Activated CD4-positive, alpha-beta T cell treated with anti-CD3 and anti-CD28 coated beads for 36 hours (primary cell): ENCODE data around the gene ALKBH5. TPM values are rescaled to one million over a fixed set of nuclear protein-coding genes. Genes with fewer than 3 reads are reported as not detected.
A peak's percentile ranks its signal among the peaks of the same experiment; 100 is the strongest.

Experiments
- ATAC-seq: fragments of 200-7000 bp; cut with Tn5 transposase; one replicate; pipeline ENCODE4 v1.10.0; 2021; ENCODE audit warnings: mild to moderate bottlenecking, moderate library complexity
- CTCF ChIA-PET: fragments of 350-600 bp; sonication (Branson Sonifier 250); formaldehyde crosslinking; loops from one replicate; lab custom pipeline; 2021; ENCODE audit warnings: antibody characterized with exemption; lab: Charles Lee
- POLR2A ChIA-PET: fragments of 350-600 bp; sonication (Branson Sonifier 250); formaldehyde crosslinking; loops from one replicate; lab custom pipeline; 2021; ENCODE audit warnings: antibody characterized with exemption, inconsistent platforms; lab: Charles Lee
- DNase-seq: peaks from one replicate; pipeline ENCODE4 v3.0.0-alpha.2; 2020
- H3K27ac Mint-ChIP-seq: one replicate; pipeline ENCODE4 v1.8.0; 2021; ENCODE audit warnings: mixed read lengths
- H3K27me3 Mint-ChIP-seq: one replicate; pipeline ENCODE4 v1.8.0; 2021; ENCODE audit warnings: mixed read lengths
- H3K36me3 Mint-ChIP-seq: one replicate; pipeline ENCODE4 v1.8.0; 2021; ENCODE audit warnings: low read depth, mixed read lengths
- H3K4me1 Mint-ChIP-seq: one replicate; pipeline ENCODE4 v1.8.0; 2021; ENCODE audit warnings: mixed read lengths
- H3K4me3 Mint-ChIP-seq: one replicate; pipeline ENCODE4 v1.8.0; 2021; ENCODE audit warnings: mild to moderate bottlenecking, moderate library complexity, mixed read lengths
- H3K9me3 Mint-ChIP-seq: one replicate; pipeline ENCODE4 v1.8.0; 2021; ENCODE audit warnings: low read depth, mixed read lengths
- intact Hi-C, 2 experiments: fragments of 100-400 bp; cut with DNase I in 1 of 2; cut with micrococcal nuclease in 1 of 2; formaldehyde crosslinking; loops; one replicate each; pipeline versions ENCODE4 v1.14.2 to v1.15.1; 2022 to 2024; cut with DNase I, micrococcal nuclease
- total RNA-seq, 2 experiments: library from RNA; stranded (reverse); gene quantifications; one replicate each; pipeline ENCODE4 v1.2.3, GENCODE V29; 2021

Gene ALKBH5
- total RNA-seq, 2 experiments from 2014 or later, result 163 to 168 TPM

GRCh38 chr17:18246880-18247612, 63.4 kb downstream of the ALKBH5 start:
- Mint-ChIP-seq H3K9me3 (no peaks in the 10 kb centered on the region), H3K27ac (no peak overlapping the region), H3K36me3 (peaks cover 30% of the 10 kb centered on the region), H3K4me1 (no peaks in the 10 kb centered on the region), H3K4me3 (no peak overlapping the region), H3K27me3 (no peaks in the 10 kb centered on the region)
- DNase-seq, result peak; percentile 64
- intact Hi-C loops, result loop anchor here in 1 of 2 experiments (5.0 kb wide), 1 partner anchor 315 kb away; no protein-coding TSS in a partner anchor
- CTCF ChIA-PET, result interaction anchor here (0.6 to 2.1 kb wide), 4 partner anchors 9 to 100 kb away, joined by 4 to 7 read pairs (median 5); no protein-coding TSS in a partner anchor
- ATAC-seq, result peak; percentile 48
- POLR2A ChIA-PET, result no interaction called here

- no peak overlapping the region for H3K4me3 Mint-ChIP-seq
- H3K9me3 Mint-ChIP-seq, result no peaks in the 10 kb centered on the region
- peaks cover 30% of the 10 kb centered on the region for H3K36me3 Mint-ChIP-seq
- ATAC-seq (no peak), DNase-seq (no peak)
- no peak overlapping the region for H3K27ac Mint-ChIP-seq
- CTCF ChIA-PET, result interaction anchor here (0.6 to 2.1 kb wide), 4 partner anchors 9 to 101 kb away, joined by 4 to 7 read pairs (median 5); no protein-coding TSS in a partner anchor
- POLR2A ChIA-PET, result no interaction called here
- intact Hi-C loops, result loop anchor here in 1 of 2 experiments (5.0 kb wide), 1 partner anchor 315 kb away; no protein-coding TSS in a partner anchor
- H3K4me1 Mint-ChIP-seq, result no peaks in the 10 kb centered on the region
- no peaks in the 10 kb centered on the region for H3K27me3 Mint-ChIP-seq
Observed at GRCh38 chr17:18247613-18248001, 64.0 kb downstream of the ALKBH5 start.

GRCh38 chr17:18248300-18248731, 64.7 kb downstream of the ALKBH5 start:
- Mint-ChIP-seq H3K4me1 (no peaks in the 10 kb centered on the region), H3K9me3 (no peaks in the 10 kb centered on the region), H3K27me3 (no peaks in the 10 kb centered on the region), H3K27ac (no peak overlapping the region), H3K4me3 (no peak overlapping the region), H3K36me3 (peaks cover 33% of the 10 kb centered on the region)
- intact Hi-C loops, result loop anchor here in 1 of 2 experiments (5.0 kb wide), 1 partner anchor 314 kb away; no protein-coding TSS in a partner anchor
- peak; percentile 81 for DNase-seq
- ATAC-seq, result peak; percentile 88
- CTCF ChIA-PET, result interaction anchor here (0.5 to 2.1 kb wide), 8 partner anchors 9 to 41 kb away, joined by 3 to 7 read pairs (median 4); no protein-coding TSS in a partner anchor
- POLR2A ChIA-PET, result no interaction called here

GRCh38 chr17:18248811-18249210, 65.2 kb downstream of the ALKBH5 start:
- ChIA-PET POLR2A (no interaction called here), CTCF (interaction anchor here (0.5 to 2.1 kb wide), 11 partner anchors 8 to 183 kb away, joined by 3 to 7 read pairs (median 4); no protein-coding TSS in a partner anchor)
- Mint-ChIP-seq H3K27ac (no peak overlapping the region), H3K4me3 (no peak overlapping the region), H3K36me3 (peaks cover 38% of the 10 kb centered on the region), H3K27me3 (no peaks in the 10 kb centered on the region), H3K9me3 (no peaks in the 10 kb centered on the region), H3K4me1 (no peaks in the 10 kb centered on the region)
- intact Hi-C loops, result loop anchor here in 1 of 2 experiments (5.0 kb wide), 1 partner anchor 313 kb away; no protein-coding TSS in a partner anchor
- ATAC-seq, result no peak
- no peak for DNase-seq

- CTCF ChIA-PET, result no interaction called here
- H3K27ac Mint-ChIP-seq, result no peak overlapping the region
- POLR2A ChIA-PET, result no interaction called here
- no peak overlapping the region for H3K4me3 Mint-ChIP-seq
- H3K27me3 Mint-ChIP-seq, result no peaks in the 10 kb centered on the region
- no peak for DNase-seq
- intact Hi-C loops, result no loop called here
- no peaks in the 10 kb centered on the region for H3K9me3 Mint-ChIP-seq
- no peak for ATAC-seq
- H3K4me1 Mint-ChIP-seq, result no peaks in the 10 kb centered on the region
- peaks cover 42% of the 10 kb centered on the region for H3K36me3 Mint-ChIP-seq
Observed at GRCh38 chr17:18250259-18250658, 66.6 kb downstream of the ALKBH5 start.

- H3K36me3 Mint-ChIP-seq, result peaks cover 39% of the 10 kb centered on the region
Observed at GRCh38 chr17:18250708-18251107, 67.1 kb downstream of the ALKBH5 start.

GRCh38 chr17:18251204-18251603, 67.6 kb downstream of the ALKBH5 start:
- Mint-ChIP-seq H3K4me3 (no peak overlapping the region), H3K27me3 (no peaks in the 10 kb centered on the region), H3K27ac (no peak overlapping the region), H3K36me3 (peaks cover 39% of the 10 kb centered on the region), H3K4me1 (peaks cover 3% of the 10 kb centered on the region), H3K9me3 (no peaks in the 10 kb centered on the region)
- POLR2A ChIA-PET, result no interaction called here
- ATAC-seq (no peak), DNase-seq (no peak)
- intact Hi-C loops, result no loop called here
- CTCF ChIA-PET, result no interaction called here

More at GRCh38 chr17:18250708-18251107, 67.1 kb downstream of the ALKBH5 start:
- CTCF ChIA-PET, result no interaction called here
- ATAC-seq (no peak), DNase-seq (no peak)
- Mint-ChIP-seq H3K4me3 (no peak overlapping the region), H3K27me3 (no peaks in the 10 kb centered on the region), H3K9me3 (no peaks in the 10 kb centered on the region), H3K4me1 (no peaks in the 10 kb centered on the region), H3K27ac (no peak overlapping the region)
- intact Hi-C loops, result no loop called here
- POLR2A ChIA-PET, result no interaction called here

GRCh38 chr17:18252160-18252559, 68.5 kb downstream of the ALKBH5 start:
- ATAC-seq (no peak), DNase-seq (no peak)
- Mint-ChIP-seq H3K4me3 (no peak overlapping the region), H3K27ac (no peak overlapping the region), H3K36me3 (peaks cover 40% of the 10 kb centered on the region), H3K4me1 (peaks cover 11% of the 10 kb centered on the region), H3K27me3 (no peaks in the 10 kb centered on the region), H3K9me3 (no peaks in the 10 kb centered on the region)
- CTCF ChIA-PET, result no interaction called here
- intact Hi-C loops, result no loop called here
- POLR2A ChIA-PET, result no interaction called here

- H3K4me3 Mint-ChIP-seq, result no peak overlapping the region
- no peak overlapping the region for H3K27ac Mint-ChIP-seq
- intact Hi-C loops, result no loop called here
- peaks cover 34% of the 10 kb centered on the region for H3K36me3 Mint-ChIP-seq
- no peaks in the 10 kb centered on the region for H3K27me3 Mint-ChIP-seq
- DNase-seq, result no peak
- CTCF ChIA-PET, result interaction anchor here (0.6 kb wide), 1 partner anchor 295 kb away, joined by 3 read pairs; no protein-coding TSS in a partner anchor
- no peaks in the 10 kb centered on the region for H3K9me3 Mint-ChIP-seq
- peaks cover 18% of the 10 kb centered on the region for H3K4me1 Mint-ChIP-seq
- POLR2A ChIA-PET, result no interaction called here
- no peak for ATAC-seq
Observed at GRCh38 chr17:18253187-18253884, 69.7 kb downstream of the ALKBH5 start.

- H3K36me3 Mint-ChIP-seq, result peaks cover 33% of the 10 kb centered on the region
- H3K27me3 Mint-ChIP-seq, result no peaks in the 10 kb centered on the region
- no peak overlapping the region for H3K4me3 Mint-ChIP-seq
- no peaks in the 10 kb centered on the region for H3K9me3 Mint-ChIP-seq
- DNase-seq (no peak), ATAC-seq (no peak)
- intact Hi-C loops, result no loop called here
- H3K27ac Mint-ChIP-seq, result no peak overlapping the region
- H3K4me1 Mint-ChIP-seq, result peaks cover 21% of the 10 kb centered on the region
- POLR2A ChIA-PET, result no interaction called here
- CTCF ChIA-PET, result interaction anchor here (1.2 kb wide), 1 partner anchor 36 kb away, joined by 3 read pairs; no protein-coding TSS in a partner anchor
Observed at GRCh38 chr17:18253947-18254821, 70.6 kb downstream of the ALKBH5 start.
